Measurements from ENCODE around the gene BATF3. TPM values are rescaled to one million over a fixed set of nuclear protein-coding genes. Genes with fewer than 3 reads are reported as not detected.

The BATF3 gene
- total and polyA plus RNA-seq, 9 of the 15 experiments (the other 6 are each of a cell fraction or from before 2014, with no cell fraction given): 0.40 to 3.8 (median 2.0) TPM

DNA sequence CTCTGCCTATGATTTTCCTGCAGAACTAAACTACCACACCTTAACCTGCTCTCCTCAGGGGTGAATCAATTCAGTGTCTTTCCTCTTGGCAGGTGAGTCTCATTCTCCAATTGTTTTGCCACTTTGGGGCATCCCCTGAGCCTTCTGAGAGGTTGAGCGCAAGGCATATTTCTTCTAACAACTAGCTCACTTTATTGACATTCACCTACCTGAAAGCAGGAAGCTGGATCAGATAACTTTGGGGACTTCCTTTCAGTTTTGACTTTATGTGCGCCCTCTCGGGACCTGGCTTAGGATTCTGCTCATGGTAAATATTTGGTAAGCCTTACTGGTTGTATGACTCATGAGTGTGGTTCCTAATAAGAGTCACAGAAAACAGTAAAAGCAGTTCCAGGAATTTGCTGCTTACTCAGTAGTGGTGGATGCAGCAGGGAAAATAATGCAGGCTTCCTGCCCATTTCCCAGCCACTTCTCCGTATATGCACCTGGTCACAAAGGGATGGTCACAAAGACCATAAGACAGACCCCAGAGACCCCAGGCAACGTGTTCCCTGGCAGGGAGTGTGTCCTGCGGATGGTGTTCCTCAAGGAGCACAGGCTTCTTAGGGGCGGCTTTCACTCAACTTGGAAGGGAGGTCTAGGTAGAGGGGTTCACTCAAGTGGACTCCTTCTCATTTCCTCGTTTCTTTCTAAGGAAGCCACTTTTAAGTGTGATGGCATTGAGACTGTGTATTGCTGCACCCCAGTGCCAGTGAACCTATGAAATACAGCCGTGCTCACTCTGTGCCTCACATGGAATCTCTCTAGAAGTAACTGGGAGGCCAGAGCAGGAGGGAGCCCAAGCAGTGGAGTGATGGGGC lies 22.0 kb upstream of the BATF3 start (continued):
- TF ChIP-seq, protein P1, sequence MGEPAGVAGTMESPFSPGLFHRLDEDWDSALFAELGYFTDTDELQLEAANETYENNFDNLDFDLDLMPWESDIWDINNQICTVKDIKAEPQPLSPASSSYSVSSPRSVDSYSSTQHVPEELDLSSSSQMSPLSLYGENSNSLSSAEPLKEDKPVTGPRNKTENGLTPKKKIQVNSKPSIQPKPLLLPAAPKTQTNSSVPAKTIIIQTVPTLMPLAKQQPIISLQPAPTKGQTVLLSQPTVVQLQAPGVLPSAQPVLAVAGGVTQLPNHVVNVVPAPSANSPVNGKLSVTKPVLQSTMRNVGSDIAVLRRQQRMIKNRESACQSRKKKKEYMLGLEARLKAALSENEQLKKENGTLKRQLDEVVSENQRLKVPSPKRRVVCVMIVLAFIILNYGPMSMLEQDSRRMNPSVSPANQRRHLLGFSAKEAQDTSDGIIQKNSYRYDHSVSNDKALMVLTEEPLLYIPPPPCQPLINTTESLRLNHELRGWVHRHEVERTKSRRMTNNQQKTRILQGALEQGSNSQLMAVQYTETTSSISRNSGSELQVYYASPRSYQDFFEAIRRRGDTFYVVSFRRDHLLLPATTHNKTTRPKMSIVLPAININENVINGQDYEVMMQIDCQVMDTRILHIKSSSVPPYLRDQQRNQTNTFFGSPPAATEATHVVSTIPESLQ (CRISPR knock-in tag; IDR thresholded peaks at IDR 0.05): no peak
- TF ChIP-seq POU5F1 (IDR thresholded peaks at IDR 0.05; ENCODE audit: borderline replicate concordance, low read depth, low read length, partially characterized antibody) (no peak), EGR1 (conservative IDR thresholded peaks at IDR 0.05) (no peak), SNIP1 (IDR thresholded peaks at IDR 0.05; ENCODE audit: low read depth) (no peak), ZKSCAN1 (IDR thresholded peaks at IDR 0.05; ENCODE audit: low read depth, low read length) (no peak; the same call in 1 of the 2 replicates), SRSF3 (IDR thresholded peaks at IDR 0.05; ENCODE audit: insufficient read depth, low read length) (no peak), ZNF224 (CRISPR knock-in tag; IDR thresholded peaks at IDR 0.05) (no peak), HLTF (IDR thresholded peaks at IDR 0.05) (no peak)
- TF ChIP-seq, protein P2, sequence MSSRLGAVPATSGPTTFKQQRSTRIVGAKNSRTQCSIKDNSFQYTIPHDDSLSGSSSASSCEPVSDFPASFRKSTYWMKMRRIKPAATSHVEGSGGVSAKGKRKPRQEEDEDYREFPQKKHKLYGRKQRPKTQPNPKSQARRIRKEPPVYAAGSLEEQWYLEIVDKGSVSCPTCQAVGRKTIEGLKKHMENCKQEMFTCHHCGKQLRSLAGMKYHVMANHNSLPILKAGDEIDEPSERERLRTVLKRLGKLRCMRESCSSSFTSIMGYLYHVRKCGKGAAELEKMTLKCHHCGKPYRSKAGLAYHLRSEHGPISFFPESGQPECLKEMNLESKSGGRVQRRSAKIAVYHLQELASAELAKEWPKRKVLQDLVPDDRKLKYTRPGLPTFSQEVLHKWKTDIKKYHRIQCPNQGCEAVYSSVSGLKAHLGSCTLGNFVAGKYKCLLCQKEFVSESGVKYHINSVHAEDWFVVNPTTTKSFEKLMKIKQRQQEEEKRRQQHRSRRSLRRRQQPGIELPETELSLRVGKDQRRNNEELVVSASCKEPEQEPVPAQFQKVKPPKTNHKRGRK (tag; IDR thresholded peaks at IDR 0.05): no peak
- TF ChIP-seq, protein P3, sequence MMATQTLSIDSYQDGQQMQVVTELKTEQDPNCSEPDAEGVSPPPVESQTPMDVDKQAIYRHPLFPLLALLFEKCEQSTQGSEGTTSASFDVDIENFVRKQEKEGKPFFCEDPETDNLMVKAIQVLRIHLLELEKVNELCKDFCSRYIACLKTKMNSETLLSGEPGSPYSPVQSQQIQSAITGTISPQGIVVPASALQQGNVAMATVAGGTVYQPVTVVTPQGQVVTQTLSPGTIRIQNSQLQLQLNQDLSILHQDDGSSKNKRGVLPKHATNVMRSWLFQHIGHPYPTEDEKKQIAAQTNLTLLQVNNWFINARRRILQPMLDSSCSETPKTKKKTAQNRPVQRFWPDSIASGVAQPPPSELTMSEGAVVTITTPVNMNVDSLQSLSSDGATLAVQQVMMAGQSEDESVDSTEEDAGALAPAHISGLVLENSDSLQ (IDR thresholded peaks at IDR 0.05): no peak
- TF ChIP-seq, protein P4, sequence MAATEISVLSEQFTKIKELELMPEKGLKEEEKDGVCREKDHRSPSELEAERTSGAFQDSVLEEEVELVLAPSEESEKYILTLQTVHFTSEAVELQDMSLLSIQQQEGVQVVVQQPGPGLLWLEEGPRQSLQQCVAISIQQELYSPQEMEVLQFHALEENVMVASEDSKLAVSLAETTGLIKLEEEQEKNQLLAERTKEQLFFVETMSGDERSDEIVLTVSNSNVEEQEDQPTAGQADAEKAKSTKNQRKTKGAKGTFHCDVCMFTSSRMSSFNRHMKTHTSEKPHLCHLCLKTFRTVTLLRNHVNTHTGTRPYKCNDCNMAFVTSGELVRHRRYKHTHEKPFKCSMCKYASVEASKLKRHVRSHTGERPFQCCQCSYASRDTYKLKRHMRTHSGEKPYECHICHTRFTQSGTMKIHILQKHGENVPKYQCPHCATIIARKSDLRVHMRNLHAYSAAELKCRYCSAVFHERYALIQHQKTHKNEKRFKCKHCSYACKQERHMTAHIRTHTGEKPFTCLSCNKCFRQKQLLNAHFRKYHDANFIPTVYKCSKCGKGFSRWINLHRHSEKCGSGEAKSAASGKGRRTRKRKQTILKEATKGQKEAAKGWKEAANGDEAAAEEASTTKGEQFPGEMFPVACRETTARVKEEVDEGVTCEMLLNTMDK (IDR thresholded peaks at IDR 0.05; ENCODE audit: borderline replicate concordance, insufficient read depth, low read depth, low read length, poor library complexity, severe bottlenecking): no peak
- TF ChIP-seq, protein P5, sequence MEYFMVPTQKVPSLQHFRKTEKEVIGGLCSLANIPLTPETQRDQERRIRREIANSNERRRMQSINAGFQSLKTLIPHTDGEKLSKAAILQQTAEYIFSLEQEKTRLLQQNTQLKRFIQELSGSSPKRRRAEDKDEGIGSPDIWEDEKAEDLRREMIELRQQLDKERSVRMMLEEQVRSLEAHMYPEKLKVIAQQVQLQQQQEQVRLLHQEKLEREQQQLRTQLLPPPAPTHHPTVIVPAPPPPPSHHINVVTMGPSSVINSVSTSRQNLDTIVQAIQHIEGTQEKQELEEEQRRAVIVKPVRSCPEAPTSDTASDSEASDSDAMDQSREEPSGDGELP (CRISPR knock-in tag; IDR thresholded peaks at IDR 0.05; ENCODE audit: borderline replicate concordance): no peak
- TF ChIP-seq, protein P6, sequence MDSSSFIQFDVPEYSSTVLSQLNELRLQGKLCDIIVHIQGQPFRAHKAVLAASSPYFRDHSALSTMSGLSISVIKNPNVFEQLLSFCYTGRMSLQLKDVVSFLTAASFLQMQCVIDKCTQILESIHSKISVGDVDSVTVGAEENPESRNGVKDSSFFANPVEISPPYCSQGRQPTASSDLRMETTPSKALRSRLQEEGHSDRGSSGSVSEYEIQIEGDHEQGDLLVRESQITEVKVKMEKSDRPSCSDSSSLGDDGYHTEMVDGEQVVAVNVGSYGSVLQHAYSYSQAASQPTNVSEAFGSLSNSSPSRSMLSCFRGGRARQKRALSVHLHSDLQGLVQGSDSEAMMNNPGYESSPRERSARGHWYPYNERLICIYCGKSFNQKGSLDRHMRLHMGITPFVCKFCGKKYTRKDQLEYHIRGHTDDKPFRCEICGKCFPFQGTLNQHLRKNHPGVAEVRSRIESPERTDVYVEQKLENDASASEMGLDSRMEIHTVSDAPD (CRISPR knock-in tag; IDR thresholded peaks at IDR 0.05): peak; percentile 47; the same call in 1 of the 2 replicates
